ENCODE measurements around the gene MOGAT2.

DNA sequence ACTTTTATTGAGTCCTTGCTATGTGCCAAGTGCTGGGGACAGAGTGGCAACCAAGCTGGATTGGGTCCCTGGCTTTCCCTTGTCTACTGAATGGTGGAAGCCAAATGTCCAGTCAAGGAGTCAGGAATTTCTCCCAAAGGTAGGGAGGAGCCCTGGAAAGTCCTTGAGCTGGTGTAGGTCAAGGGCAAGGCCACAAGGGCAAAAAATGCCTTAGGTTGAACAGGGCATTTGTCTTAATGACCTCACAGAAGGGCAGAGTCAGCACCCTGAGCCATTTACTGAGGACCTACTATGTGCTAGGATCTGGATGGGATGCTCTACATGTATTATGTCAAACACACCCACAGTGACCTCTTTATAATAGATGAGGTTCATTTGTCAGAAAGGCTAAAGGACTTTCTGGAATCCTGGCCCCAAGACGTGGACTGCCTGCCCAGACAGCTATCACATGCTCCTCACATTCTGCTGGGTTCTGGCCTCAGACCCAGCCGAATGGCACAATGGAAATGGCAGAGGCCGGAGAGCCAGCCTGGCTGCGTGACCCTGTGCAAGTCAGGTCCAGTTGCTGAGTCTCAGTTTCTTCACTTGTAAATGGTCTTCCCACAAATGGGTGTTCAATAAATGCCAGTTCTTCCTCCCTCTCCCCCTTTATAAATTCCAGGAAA is 17.7 kb downstream of the MOGAT2 start:
- TF ChIP-seq REST (IDR thresholded peaks at IDR 0.05; ENCODE audit: insufficient replicate concordance, low read depth): no peak
- TF ChIP-seq CTCF (IDR thresholded peaks at IDR 0.05; ENCODE audit: insufficient read depth, low read length): no peak
- no peak for TF ChIP-seq POLR2AphosphoS5 (IDR thresholded peaks at IDR 0.05; ENCODE audit: low read depth)
- TF ChIP-seq GABPA (IDR thresholded peaks at IDR 0.05; ENCODE audit: low read depth): no peak
- no peak for TF ChIP-seq SPI1 (IDR thresholded peaks at IDR 0.05; ENCODE audit: borderline replicate concordance, low read depth)
